H1 (cell line): Measurements from ENCODE around the gene CNGA1.

Experiments
- EZH2 ChIP-seq: fragments of 200-600 bp; sonication (generic); IDR thresholded peaks from 2 replicates; pipeline ENCODE4 v1.7.1; 2012; ENCODE audit warnings: low read depth, mild to moderate bottlenecking, moderate library complexity, low read length, inconsistent platforms; ENCODE audit not compliant: severe bottlenecking
- POLR2A ChIP-seq, 2 experiments: IDR thresholded peaks; 1 replicate in 1 of 2; 2 replicates in 1 of 2; pipeline ENCODE4 v1.6.1; 2011; ENCODE audit warnings: low read depth in 2 of 2, low read length in 2 of 2, mild to moderate bottlenecking in 2 of 2; ENCODE audit errors: control extremely low read depth in 1 of 2
- RFX5 ChIP-seq: IDR thresholded peaks from 2 replicates; pipeline ENCODE4 v1.6.1; 2011; ENCODE audit warnings: low read depth, low read length, improper control_type of control experiment, borderline replicate concordance
- SRF ChIP-seq: IDR thresholded peaks from 2 replicates; pipeline ENCODE4 v1.6.1; 2011; ENCODE audit warnings: mild to moderate bottlenecking, low read depth, low read length, moderate library complexity
- TF ChIP-seq, protein P1 (sequence below): IDR thresholded peaks from 2 replicates; pipeline ENCODE4 v1.6.1; 2011; ENCODE audit warnings: low read length, improper control_type of control experiment

GRCh38 chr4:48024522-48024921, 8.0 kb upstream of the CNGA1 start:
- TF ChIP-seq EZH2 (no peak), RFX5 (no peak), SRF (no peak), POLR2A (IDR thresholded peaks at IDR 0.05; ENCODE audit: control extremely low read depth in 1 of 2, low read depth in 2 of 2, low read length in 2 of 2) (no peak)
- TF ChIP-seq, protein P1, sequence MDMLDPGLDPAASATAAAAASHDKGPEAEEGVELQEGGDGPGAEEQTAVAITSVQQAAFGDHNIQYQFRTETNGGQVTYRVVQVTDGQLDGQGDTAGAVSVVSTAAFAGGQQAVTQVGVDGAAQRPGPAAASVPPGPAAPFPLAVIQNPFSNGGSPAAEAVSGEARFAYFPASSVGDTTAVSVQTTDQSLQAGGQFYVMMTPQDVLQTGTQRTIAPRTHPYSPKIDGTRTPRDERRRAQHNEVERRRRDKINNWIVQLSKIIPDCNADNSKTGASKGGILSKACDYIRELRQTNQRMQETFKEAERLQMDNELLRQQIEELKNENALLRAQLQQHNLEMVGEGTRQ, result no peak
